HG03097 (cell line): ENCODE results near the gene CXXC5.
A peak's percentile ranks its signal among the peaks of the same experiment; 100 is the strongest.

Experiments
- ATAC-seq: cut with Tn5 transposase; IDR thresholded peaks from one replicate; pipeline ENCODE4 v1.9.1; 2021; ENCODE audit not compliant: unreplicated experiment, low FRiP score

The CXXC5 gene

GRCh38 chr5:139650689-139651042 lies 2.5 kb downstream of the CXXC5 start:
- no peak for ATAC-seq

- ATAC-seq = no peak
Observed at GRCh38 chr5:139651043-139651834, 3.1 kb downstream of the CXXC5 start.

DNA sequence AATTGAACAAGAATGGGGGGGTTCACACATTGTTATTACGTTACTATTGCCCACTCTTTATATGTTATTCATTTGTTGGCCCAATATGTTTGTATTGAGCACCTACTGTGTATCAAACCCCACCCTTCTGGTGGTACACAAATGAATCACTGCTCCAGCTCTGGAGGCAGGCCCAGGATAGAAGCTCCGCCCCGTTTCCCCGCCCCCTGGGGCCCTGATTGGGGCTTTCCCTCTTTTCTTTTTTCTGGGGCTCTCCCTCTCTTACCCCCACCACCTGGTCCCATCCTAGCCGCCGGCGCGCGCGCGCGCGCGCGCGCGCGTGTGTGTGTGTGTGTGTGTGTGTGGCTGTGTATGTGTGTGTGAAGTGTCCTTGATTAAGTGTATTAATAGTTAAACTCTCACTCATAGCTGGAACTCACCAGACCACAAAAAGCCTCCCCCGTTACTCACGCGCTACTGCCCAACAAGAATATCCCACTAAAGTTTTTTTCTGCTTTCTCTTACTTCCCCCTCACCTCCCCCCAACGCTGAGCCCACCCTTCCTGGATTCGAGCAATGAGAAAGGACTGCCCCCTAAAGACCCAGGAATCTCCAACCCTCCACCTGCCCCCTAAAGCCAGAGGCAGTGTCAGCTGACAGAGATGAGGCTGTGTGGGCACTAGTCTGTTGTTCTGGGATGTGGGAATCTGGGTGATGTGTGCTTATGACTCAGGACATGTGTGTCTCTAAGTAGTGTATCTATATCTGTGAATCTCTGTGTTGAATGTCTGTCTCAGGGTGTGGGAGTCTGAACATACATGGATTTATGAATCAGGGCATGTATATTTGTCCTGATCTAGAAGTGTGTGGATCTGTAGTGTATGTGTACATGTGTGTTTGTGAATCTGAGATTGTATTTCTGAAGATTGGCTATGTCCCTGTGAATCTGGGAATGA lies 4.0 kb downstream of the CXXC5 start:
- ATAC-seq = peak; percentile 38

- no peak for ATAC-seq
Observed at GRCh38 chr5:139652788-139653241, 4.7 kb downstream of the CXXC5 start.

GRCh38 chr5:139653616-139654015 lies 5.5 kb downstream of the CXXC5 start:
- no peak for ATAC-seq

DNA sequence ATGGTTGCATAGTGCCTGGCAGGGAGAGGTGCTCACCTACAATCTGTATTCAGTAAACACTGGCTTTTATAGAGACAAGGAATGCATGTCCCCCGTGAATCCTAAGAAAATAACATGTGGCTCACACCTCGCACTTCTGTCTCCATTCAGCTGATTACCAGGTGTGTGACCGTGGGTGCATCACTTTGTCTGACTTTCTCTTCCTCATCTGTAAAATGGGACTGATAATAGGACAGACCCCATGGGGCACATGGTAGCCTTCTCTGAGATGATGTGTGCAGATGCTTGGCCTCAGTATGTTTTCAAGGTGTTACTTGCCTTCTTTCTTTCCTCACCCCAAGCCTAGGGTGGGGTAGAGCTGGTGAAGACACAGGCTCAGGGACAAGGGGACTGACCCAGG lies 6.3 kb downstream of the CXXC5 start:
- no peak for ATAC-seq

GRCh38 chr5:139654871-139655491 lies 6.8 kb downstream of the CXXC5 start:
- ATAC-seq = no peak

DNA sequence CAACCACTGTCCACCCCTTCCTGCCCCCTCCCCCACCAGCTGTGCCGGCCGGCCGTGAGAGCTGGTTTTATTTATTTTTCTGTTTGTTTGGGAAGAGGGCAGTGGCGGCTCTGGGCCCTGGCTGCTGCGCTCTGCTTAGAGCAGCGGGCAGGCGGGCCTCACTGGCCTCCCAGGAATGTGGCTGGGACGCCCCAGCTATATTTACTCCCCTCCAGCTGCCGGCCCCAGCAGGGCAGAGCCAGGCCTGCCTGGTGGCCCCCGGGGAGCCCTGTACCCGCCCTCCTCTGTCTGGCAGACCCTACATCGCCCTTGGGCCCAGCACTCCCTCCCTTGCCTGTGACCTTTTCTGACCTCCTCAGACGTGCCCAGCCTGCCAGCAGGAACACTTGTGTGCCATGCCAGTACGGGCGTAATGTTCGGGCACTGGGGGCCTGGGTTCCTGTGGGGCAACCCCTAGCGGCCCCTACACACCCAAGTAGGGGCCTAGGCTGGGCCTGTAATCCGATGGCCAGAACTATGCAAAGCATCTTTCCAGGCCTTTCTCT lies 7.7 kb downstream of the CXXC5 start:
- ATAC-seq = no peak

GRCh38 chr5:139657363-139658321 lies 9.5 kb downstream of the CXXC5 start:
- ATAC-seq = no peak

GRCh38 chr5:139658501-139658927 lies 10.4 kb downstream of the CXXC5 start:
- ATAC-seq = no peak

DNA sequence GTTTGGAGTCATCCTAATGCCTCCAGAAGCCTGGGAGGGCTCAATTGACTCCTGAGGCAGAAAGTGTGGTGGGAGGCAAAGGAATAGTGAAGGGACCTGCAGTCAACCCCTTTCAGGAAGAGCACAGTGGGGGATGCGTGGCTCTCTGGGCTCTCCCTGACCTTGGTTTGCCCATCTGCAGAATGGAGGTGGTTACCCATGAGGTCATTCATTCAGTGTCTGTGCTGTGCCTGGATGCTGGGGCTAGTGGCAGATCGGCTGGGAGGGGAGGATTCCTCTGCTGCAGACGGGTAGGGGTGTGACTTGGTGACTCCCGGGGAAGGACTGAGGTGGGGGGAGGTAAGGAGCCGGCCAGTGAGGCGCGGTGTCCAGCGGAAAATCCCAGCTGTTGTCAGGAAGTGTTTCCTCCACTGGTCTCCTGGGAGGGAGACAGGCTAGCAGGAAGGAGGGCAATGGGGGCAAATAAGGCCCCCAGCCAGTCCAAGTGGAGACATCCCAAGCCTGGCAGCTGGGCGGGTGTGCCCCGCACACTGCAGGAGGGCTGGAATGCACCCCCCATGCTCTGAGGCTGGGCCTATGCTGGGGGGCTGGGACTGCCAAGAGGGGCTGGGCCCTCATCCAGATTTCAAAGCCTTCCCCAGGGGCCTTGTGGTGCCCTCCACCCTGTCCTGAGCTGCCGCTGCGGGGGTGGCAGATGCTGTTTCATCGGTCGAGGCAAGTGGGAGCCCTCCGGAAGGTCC lies 10.9 kb downstream of the CXXC5 start:
- ATAC-seq = no peak

GRCh38 chr5:139659695-139660101 lies 11.5 kb downstream of the CXXC5 start:
- no peak for ATAC-seq

- ATAC-seq = no peak
Observed at GRCh38 chr5:139660105-139660922, 12.2 kb downstream of the CXXC5 start.

- ATAC-seq = no peak
Observed at GRCh38 chr5:139660923-139661814, 13.0 kb downstream of the CXXC5 start.

GRCh38 chr5:139662617-139663016 lies 14.5 kb downstream of the CXXC5 start:
- ATAC-seq = no peak

- ATAC-seq = no peak
Observed at GRCh38 chr5:139663207-139664085, 15.3 kb downstream of the CXXC5 start.
